ENCODE data around the gene CDK5R2.
A peak's percentile ranks its signal among the peaks of the same experiment; 100 is the strongest.

The CDK5R2 gene

DNA sequence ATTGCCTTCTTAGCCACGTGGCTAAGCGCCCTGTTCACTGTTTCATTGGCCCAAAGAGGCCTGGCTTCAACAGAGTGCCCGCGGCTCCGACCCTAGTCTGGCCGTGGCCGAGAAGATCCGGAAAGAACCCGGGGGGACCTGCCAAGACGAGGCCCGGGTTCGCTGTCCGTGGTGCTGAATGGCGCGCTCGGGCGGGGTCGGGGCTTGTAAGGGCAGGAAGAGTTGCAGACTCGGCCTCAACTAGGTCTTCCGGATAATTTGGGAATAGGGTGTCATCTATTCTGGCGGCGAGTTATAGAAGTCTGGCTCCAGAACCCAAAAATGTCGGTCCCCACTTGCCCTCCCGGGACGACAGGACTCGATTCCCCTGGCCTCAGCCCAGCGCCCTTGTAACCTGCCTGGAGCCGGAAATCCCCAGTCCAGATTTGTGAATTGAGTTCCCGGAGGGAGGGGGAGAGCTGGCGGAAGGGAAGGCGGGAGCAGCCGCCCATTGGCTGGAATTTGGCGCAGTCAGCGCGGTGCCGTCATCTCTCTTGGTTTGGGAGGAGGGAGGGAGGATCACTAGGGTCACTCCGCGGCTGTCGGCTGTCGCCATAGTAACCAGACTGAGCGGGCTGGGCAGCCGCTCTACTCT, 3.5 kb downstream of the CDK5R2 start:
- DNase-seq, result peak; percentile 34 to 50

DNA sequence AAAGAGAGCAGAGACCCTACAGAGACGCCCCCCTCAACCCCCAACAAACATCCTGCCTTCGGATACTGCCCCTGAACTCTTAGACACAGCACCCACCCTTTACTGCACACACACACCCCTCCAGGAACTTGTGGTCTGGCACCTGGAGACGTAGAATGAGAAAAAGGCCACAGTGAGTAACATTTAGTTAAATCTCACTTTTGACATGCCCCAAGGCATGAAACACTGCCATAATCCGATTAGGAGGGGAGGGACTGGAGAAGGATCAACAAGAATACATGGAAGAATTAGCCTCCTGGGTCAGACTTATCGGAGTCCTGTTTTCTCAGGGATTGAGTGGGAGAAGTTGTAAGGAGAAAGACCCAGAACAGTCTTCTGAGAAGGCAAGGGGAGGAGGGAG, 4.1 kb downstream of the CDK5R2 start:
- no peak for DNase-seq

DNA sequence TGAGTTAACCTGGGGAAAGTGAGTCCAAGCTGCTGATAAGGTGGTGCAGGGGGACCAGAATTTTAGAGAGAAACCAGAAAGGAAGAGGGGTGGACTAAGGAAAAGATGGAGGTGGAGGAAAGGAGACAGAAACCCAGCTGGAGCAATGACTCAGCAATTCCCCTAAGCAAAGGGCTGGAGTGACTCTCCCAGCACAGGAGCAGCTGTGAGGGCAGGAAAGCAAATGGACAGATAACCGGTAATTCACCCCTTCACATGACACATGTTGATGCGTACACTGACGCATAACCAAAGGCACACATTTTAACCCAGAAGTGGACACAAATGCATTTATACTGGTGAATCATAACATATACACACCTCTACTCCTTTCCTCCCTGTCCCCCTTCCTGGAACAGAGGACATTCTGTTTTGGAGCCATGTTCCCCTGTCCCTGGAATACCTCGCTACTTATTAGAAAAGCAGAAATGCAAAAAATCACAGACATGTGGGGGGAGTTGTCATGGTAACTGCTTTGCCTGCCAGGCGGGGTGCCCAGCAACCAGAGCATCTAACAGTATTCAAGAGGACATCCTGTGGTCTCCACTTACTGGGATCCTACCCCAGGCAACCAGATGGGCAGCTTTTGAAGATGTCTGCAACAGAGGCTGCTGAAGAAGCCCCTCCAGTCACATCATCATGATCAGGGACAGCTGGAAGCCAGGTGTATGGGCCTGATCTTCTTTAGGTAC, 4.7 kb downstream of the CDK5R2 start:
- DNase-seq, result no peak

DNA sequence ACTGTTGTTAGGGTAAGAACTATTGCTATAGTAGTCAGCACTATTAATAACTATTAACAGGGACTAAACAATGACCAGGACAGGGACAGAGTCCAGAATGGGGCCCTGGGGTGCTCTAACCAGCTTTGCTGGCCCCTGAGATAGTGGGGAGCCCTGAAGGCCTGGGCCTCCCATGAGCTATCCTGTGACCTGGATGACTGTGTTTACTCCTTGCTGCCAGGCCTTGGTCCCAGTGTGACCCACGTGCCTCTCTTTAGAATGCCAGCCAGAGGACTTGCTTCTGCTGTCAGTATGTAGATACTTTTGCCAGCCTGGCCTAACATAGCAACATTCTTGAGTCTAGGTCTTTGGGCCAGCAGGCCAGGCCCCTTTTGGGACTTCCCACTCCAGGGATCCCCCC, 11.4 kb downstream of the CDK5R2 start:
- DNase-seq, result no peak

DNA sequence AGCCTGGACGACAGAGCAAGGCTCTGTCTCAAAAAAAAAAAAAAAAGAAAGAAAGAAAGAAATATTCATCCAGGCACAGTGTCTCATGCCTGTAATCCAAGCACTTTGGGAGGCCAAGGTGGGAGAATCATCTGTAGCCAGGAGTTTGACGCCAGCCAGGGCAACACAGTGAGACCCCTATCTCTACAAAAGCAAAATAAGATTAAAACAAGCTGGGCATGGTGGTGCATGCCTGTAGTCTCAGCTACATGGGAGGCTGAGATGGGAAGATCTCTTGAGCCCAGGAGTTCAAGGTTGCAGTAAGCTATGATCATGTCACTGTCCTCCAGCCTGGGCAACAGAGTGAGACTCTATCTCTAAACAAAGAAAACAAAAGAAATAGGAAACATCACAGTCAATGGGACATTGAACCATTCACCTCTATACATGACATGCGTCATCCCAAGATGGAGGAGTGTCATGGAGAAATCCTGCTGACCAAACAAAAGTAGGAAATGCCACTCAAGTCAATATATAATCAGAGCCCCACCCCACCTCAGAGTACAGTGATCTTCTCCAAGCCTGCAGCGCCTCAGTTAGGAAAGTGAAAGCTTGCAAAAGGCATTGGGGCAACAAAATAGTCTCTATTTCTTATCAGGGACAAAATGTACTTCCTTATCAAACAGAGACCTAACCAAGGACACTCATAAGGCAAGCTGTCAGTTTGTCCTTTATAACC, 15.8 kb downstream of the CDK5R2 start:
- no peak for DNase-seq

DNA sequence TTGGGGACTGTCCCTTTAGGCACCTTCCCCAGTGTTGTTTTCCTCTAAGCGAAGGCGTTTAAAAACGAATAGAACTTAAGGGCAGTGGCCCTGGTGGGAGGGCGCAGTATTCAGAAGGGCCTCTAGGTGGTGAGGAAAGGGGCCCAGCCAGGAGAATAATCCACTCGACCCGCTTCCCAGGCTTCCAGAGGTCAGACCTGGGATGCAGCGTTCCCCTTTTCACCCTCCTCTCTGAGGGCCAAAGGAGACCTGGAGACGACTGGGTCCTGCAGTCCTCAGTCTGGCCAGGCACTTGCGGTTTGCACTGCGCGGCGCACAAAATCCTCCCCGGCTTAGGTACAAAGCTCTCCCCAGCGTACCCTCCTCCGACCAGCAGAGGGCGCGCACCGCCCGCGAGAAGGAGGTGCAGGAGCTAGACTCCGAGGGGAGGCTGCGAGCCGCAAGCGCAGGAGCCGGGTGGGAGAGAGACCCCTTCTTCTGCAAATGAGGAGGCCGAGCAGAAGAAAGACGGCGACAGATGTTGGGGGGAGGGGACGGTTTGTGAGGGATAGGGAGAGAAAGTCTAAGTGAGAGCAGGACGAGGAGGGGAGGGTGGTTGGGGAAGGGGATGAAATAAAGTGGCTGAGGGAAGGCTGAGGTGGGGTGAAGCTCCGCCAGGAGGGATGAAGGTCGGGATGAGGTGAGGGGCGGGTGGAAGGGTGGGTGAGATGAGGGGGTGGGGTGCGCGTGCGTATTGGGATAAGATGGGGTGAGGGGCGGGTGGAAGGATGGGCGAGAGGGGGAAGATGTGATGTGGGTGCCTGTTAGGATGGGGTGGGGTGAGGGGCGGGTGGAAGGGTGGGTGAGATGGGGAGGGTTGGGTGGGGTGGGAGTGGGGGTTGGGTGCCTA, 20.6 kb downstream of the CDK5R2 start:
- peak; percentile 76 to 83 for DNase-seq

DNA sequence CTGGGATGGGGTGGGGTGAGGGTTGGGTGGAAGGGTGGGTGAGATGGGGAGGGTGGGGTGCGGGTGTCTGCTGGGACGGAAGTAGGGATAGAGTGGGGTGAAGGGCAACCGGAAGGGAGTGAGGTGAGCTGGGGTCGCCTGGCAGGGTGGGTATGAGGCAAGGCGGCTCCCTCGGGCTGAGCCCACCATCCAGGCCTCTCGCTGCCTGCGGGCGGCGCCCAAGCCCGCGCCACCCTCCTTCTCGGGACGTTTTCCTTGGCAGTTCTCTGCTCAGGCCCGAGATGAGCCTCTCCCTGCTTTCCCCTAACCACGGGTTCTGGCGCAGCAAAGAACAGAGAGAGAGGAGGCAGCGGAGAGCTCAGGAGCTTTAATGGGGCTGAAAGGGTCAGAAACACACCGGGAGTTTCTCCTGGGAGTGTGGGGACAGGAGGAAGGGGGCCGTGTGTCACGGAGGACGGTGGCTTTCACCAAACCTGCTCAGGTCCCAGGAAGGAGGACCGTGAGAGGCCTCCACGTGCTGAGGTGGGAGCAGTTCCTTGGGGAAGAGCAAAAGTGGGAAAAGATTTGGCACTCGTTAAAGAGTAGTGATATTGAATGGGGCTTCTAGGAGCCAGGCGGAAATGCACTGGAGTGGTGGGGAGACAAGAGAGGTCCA, 21.4 kb downstream of the CDK5R2 start:
- DNase-seq, result no peak

DNA sequence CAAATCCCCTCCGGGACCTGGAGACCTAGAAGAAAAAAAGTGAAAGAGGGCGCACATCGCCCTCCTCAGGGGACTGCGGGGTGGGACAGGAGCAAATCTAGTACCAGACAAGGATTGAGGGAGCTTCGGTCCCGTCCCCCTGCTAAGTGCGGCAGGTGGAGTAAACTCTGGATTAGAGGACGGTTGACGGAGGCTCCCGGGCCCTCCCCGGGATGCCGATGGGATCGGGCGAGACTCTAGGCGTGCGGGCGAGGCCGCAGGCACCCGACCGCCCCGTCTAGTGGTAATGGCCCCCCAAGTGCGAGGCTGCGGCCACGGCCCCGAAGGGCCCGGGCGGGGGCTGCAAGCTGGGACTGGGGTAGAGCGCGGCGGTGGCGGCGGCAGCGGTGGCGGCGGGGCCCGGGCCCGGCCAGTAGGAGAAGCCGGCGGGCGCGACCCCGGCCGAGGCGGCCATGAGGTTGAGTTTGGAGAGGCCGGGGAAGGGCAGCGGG, 22.0 kb downstream of the CDK5R2 start:
- no peak for DNase-seq

DNA sequence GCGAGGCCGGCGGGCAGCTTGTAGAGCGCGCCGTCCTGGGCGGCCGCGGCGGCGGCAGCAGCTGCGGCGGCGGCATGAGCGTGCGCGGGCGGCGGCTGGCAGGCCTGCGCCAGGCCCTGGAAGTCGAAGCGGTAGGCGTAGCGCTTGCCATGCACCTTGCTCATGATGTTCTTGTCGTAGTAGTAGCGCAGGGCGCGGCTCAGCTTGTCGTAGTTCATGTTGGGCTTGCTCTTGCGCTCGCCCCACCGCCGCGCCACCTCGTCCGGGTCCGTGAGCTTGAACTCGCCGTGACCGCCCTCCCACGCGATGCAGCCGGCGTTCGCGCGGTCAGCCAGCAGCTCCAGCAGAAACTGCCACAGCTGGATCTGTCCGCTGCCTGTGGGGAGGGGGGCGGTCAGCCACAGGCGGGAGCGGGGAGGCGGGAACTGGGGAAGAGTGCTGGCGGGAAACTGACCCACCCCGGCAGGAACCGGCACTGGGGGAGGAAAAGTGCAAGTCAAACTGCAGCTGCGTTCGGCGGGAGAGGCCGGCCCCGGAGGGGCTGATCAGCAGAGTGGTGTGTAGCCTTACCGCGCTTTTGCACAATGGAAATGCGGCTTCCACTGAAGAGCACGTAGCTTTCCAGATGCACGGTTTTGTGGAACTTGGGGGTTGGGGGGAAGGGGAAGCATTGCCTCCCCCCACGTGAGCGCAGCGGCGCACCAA, 22.6 kb downstream of the CDK5R2 start:
- DNase-seq, result peak in 1 of 2 donors; percentile 52

DNA sequence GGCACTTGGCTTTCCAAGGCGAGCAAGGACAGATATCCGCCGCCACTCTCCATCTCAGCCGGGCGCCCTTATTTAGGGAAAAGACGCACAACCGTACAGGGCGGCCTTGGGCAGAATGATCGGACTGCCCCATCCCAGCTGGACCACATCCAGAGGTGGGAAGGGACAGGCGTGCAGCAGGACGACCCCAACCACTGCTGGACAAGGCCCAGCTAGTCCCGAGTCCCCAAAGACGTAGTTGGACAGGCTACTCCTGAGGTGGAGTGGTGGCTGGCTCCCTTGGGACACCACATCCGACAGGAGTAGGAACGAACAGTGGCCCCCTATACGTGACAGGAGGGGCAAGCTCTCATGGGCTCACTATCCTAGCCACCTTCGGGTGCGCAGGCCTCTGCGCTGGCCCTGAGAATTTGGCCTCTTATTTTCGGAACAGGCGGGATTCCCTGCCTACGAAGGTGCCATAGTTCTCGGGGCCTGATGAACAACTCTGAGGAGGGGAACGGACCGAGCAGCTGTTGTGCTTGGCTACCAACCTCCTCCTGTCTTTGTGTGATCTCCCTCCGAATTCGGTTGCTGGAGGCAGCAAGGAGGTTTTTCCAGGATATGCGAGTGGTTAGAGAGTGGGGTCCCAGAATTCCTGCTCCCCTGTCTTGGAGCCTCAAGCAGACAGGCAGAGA, 23.3 kb downstream of the CDK5R2 start:
- DNase-seq, result no peak

DNA sequence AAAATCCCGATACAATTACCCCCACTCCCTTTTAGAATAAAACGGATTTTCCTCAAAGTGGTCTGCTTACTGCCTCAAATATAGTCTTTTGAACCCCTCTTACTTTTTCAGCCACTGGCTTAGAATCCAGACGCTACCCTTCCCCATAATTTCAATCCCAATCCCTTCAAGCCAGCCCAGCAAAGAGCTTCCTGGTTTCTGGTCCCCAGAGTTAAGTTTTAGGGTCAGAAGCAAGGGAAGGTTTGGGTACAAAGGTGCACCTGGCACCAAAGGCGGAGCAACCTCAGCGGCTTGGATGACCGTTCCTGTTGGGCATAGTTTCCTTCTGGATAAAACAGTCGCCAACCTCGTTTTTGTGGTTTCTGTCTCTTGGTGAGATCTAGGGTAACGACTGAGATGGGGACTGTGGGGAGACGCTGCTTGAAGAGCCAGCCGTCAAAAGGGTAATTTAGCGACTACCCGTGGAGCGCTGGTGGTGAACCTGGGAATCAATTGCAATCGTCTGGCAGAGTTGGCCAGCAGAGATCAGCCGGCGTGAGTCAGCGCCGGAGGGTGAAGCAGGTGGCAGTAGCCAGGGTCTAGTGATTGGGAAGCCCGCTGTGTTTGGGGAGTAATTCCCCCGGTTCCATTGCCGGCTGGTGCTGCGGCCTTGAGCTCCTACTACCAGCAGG, 23.9 kb downstream of the CDK5R2 start:
- DNase-seq, result no peak

DNA sequence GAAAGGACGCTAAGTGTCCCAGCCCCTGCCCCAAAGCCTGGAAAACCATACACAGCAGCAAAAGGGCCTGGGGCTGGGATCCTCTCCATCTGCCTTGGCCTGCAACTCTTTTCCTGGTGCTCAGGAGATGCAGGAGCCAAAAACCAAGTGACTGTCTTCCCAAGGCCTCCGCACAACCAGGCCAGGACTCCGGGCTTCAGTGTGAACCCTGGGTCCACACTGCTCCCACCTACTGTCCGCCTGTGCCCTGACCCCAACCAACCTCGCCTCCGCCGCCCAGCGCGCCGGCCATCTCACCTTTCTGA, 24.4 kb downstream of the CDK5R2 start:
- no peak for DNase-seq

DNA sequence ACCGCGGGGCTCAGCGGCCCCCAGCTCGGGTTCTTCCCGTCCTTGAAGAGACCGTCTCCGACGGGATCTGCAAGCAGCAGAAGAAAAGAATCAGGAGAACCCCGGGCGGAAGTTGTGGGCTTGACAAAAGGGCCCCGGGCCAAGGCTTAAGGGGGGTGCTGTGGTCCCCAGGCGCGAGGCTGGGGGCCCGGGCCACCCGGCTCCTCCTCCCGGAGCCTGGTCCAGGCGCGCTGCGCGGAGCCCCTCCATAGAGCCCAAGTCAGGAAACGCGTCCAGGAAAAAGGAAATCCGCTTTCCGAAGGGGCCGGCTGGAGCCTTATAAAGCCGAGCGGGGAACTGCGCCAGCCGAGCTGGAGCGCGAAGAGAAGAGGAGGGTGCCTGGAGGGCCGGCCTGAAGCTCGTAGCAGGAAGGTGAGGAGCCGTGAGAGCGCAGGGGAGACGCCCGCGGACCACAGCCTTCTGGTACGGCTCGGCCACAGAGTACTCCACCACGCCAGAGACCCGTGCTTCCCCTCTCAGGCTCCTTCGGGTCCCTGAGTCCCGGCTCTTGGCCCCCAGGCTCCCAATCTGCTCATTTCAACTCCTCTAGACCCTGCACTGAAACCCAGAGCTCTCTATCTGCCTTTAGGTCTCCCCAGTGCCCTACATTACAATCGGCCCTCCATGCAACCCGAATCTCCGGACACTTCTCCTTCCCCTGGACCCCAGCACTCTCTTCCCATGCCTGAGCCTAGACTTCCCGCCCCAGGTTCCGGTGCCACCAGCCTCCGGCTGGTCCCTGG, 25.0 kb downstream of the CDK5R2 start:
- no peak for DNase-seq

DNA sequence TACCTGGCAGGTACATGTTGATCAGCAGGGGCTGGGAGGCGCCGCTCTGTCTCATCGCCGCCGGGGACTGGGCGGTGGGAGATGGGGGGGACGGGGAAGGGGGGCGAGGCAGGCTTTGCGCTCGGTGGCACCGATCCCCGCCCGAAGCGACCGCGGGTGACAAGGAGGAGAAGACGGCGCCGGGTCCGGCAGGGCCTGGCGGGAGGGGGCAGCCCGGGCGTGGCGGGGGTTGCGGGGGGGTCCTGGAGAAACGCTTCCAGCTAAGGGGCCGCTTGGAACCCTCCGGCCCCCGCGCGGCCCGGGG, 25.5 kb downstream of the CDK5R2 start, which contains the start of gene FEV:
FEV (minus strand) TSS at position 164 of the 304 bp plus-strand sequence; CDS start at position 55, 109 bp downstream.
- no peak for DNase-seq

DNA sequence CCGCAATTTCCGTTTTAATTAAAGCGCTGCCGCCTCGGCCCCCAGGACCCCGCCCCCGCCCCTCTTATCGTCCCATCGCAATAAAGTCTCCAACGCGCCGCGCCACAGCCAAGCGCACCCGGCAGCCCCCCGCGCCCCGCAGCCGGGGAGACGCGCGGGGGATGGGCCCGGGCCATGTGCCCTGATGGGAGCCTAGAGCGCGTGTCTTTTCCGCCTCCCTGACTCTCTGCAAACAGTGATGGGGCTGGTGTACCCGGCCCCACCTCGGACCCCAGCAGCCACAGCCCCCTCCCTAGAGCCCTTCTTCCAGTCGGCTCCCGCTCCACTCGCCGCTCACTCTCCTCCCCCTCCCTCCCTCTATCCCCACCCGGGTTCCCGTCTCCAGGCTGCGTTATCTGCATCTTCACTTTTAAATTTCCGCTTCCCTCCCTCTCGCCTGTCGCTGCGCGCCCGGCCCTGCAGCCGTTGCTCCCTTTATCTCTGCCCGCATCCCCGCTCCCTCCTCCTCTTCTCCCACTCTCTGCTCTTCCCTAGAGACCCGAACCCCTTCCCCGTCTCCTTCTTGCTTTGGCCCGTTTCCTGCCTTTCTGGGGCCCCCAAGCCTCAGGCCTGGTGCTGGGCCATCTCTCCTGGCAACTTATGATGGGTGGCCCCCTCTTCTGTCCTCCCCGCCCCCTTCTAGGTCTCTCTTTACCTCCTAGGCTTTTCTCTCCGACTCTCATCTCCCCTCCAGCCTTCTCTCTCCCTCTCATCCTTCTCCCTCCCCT, 26.0 kb downstream of the CDK5R2 start:
- no peak for DNase-seq

DNA sequence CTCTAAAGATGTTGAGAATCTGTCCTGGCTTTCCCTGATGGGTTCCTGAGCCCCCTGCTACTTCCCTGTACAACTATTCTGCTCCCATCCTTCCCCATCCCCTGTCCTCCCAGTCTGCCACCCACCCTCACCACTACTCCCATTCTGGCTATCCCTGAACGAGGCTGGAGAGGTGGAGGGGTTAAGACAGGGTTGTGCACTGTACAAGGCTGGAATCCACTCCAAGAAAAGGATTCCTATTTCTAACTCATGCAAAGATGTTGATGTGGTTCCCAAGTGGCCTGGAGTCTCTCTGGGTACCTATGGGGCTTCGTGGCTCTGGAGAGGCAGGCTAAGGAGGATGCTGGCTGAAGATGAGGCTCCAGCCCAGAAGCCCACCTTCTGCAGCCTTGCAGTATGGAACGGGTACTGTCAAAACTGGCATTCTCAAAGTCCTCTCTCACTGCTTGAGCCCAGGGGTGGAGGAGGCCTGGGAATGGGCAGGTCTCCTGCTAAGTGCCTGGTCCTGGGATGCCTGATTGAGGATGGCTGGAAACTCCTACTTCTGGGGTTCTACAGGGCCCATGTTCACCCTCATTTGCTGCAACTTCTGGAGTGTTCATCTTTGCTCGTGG, 26.8 kb downstream of the CDK5R2 start:
- no peak for DNase-seq

DNA sequence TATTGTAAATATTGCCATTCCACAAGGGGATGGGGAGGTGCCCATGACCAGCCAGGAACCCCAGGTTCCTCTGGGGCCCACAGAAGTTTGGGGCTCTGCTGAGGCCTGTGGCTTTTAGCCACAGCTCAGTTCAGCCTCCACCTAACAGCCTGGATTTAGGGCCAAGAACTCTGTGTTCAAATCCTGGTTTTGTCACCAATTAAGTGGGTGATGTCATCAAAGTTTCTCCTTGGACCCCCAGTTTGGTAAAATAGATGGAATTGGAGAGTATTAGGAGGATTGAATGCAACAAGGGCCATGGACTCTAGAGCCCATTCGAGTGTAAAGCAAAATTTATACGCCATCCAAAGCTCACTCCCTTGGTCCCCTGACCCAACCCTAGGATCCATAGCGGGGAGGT, 28.7 kb downstream of the CDK5R2 start:
- no peak for DNase-seq

DNA sequence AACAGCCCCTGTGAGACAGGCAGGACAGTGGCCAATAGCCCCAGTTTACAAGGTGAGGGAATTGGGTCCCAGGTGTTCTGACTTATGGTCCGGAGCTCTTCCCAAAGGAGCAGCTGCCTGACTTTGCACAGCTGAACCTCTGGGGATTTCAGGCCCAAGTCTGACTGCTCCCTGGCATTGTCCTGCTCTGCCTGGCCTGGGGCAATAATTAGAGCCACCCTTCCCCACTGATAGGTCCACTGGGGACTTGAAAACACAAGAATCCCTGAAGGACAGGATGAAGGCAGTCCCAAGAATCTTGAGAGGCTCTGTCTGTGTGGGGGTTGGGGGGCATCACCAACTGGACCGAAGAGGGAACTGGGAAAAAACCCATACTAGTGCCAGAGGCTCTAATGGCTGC, 29.2 kb downstream of the CDK5R2 start:
- no peak for DNase-seq

DNA sequence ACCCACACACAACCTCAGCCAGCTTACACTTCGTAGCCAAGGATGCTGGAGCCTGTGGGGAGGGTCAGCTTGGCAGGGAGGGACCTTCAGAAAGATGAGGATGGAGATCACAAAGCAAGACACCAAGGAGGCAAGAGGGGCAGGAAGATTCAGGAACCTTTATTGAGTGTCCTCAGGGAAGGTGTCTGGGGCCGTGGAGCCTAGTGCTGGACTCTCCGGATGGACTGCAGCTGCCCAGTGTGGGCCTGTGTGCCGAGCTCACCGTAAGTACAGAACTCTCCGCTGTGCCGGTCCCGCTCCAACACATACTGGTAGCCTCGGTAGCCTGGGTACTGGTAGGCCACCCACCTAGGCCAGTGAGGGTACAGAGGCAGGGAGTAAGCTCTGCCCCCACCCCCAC, 30.6 kb downstream of the CDK5R2 start:
- no peak for DNase-seq
